Measurements from ENCODE around the gene SERPINB2. TPM values are rescaled to one million over a fixed set of nuclear protein-coding genes. Genes with fewer than 3 reads are reported as not detected.
A peak's percentile ranks its signal among the peaks of the same experiment; 100 is the strongest.

Gene SERPINB2
- total and polyA plus RNA-seq, 4 experiments from 2014 or later = 1.2 to 1.7 TPM; not detected in 2

- H3K36me3 ChIP-seq (ENCODE audit: insufficient read depth, low read length) = no peaks in the 10 kb centered on the region
- no peak overlapping the region for H3K4me3 ChIP-seq (ENCODE audit: low read length in 2 of 2)
- no peak for DNase-seq
- no peaks in the 10 kb centered on the region for H3K27me3 ChIP-seq (ENCODE audit: insufficient read depth, low read length)
- Mint-ChIP-seq H3K9me3 (peaks cover 0 to 2% (median 0%) of the 10 kb centered on the region in 8 donors), H3K27ac (no peak overlapping the region), H3K4me1 (no peaks in the 10 kb centered on the region), H3K27me3 (peaks cover 4 to 13% of the 10 kb centered on the region in 2 donors), H3K4me3 (no peak overlapping the region), H3K36me3 (no peaks in the 10 kb centered on the region)
- no peaks in the 10 kb centered on the region for H3K9me3 ChIP-seq (ENCODE audit: control insufficient read depth in 1 of 2, low read length in 2 of 2)
- POLR2A ChIA-PET (ENCODE audit: partially characterized antibody) = no interaction called here
- no peaks in the 10 kb centered on the region for H3K4me1 ChIP-seq (ENCODE audit: insufficient read depth, low read length)
- intact Hi-C loops (cut with micrococcal nuclease) = no loop called here
- H3K27ac ChIP-seq (ENCODE audit: low read depth, low read length) = no peak overlapping the region
- CTCF ChIA-PET (ENCODE audit: partially characterized antibody) = no interaction called here
These were observed 14.9 kb upstream of the SERPINB2 start for GRCh38 chr18:63872586-63872985.

- intact Hi-C loops (cut with micrococcal nuclease) = no loop called here
- H3K27me3 ChIP-seq (ENCODE audit: insufficient read depth, low read length) = no peaks in the 10 kb centered on the region
- DNase-seq = no peak
- ChIA-PET POLR2A (ENCODE audit: partially characterized antibody) (no interaction called here), CTCF (ENCODE audit: partially characterized antibody) (no interaction called here)
- no peak overlapping the region for H3K4me3 ChIP-seq (ENCODE audit: low read length in 2 of 2)
- Mint-ChIP-seq H3K36me3 (no peaks in the 10 kb centered on the region), H3K4me1 (no peaks in the 10 kb centered on the region), H3K4me3 (no peak overlapping the region), H3K9me3 (peaks cover 0 to 2% (median 0%) of the 10 kb centered on the region in 8 donors), H3K27me3 (peaks cover 0 to 2% of the 10 kb centered on the region in 2 donors), H3K27ac (no peak overlapping the region)
- no peaks in the 10 kb centered on the region for H3K4me1 ChIP-seq (ENCODE audit: insufficient read depth, low read length)
- no peaks in the 10 kb centered on the region for H3K9me3 ChIP-seq (ENCODE audit: control insufficient read depth in 1 of 2, low read length in 2 of 2)
- no peak overlapping the region for H3K27ac ChIP-seq (ENCODE audit: low read depth, low read length)
- no peaks in the 10 kb centered on the region for H3K36me3 ChIP-seq (ENCODE audit: insufficient read depth, low read length)
These were observed 9.2 kb upstream of the SERPINB2 start for GRCh38 chr18:63878343-63878742.

- no peaks in the 10 kb centered on the region for H3K9me3 ChIP-seq (ENCODE audit: control insufficient read depth in 1 of 2, low read length in 2 of 2)
- Mint-ChIP-seq H3K9me3 (peaks cover 0 to 2% (median 0%) of the 10 kb centered on the region in 8 donors), H3K36me3 (no peaks in the 10 kb centered on the region), H3K4me1 (no peaks in the 10 kb centered on the region), H3K27ac (peak overlapping the region in 1 of 7 donors; percentile 26), H3K4me3 (no peak overlapping the region), H3K27me3 (peaks cover 0 to 2% of the 10 kb centered on the region in 2 donors)
- no peaks in the 10 kb centered on the region for H3K36me3 ChIP-seq (ENCODE audit: insufficient read depth, low read length)
- intact Hi-C loops (cut with micrococcal nuclease) = no loop called here
- H3K4me1 ChIP-seq (ENCODE audit: insufficient read depth, low read length) = no peaks in the 10 kb centered on the region
- no peak overlapping the region for H3K4me3 ChIP-seq (ENCODE audit: low read length in 2 of 2)
- H3K27me3 ChIP-seq (ENCODE audit: insufficient read depth, low read length) = no peaks in the 10 kb centered on the region
- no peak for DNase-seq
- POLR2A ChIA-PET (ENCODE audit: partially characterized antibody) = no interaction called here
- CTCF ChIA-PET (ENCODE audit: partially characterized antibody) = no interaction called here
- no peak overlapping the region for H3K27ac ChIP-seq (ENCODE audit: low read depth, low read length)
These were observed 8.6 kb upstream of the SERPINB2 start for GRCh38 chr18:63878925-63879324.

- intact Hi-C loops (cut with micrococcal nuclease) = no loop called here
- DNase-seq = no peak
- POLR2A ChIA-PET (ENCODE audit: partially characterized antibody) = no interaction called here
- Mint-ChIP-seq H3K27me3 (peaks cover 2 to 4% of the 10 kb centered on the region in 2 donors), H3K4me3 (no peak overlapping the region), H3K9me3 (peaks cover 0 to 2% (median 0%) of the 10 kb centered on the region in 8 donors), H3K36me3 (no peaks in the 10 kb centered on the region), H3K4me1 (no peaks in the 10 kb centered on the region), H3K27ac (no peak overlapping the region)
- CTCF ChIA-PET (ENCODE audit: partially characterized antibody) = no interaction called here
- H3K36me3 ChIP-seq (ENCODE audit: insufficient read depth, low read length) = no peaks in the 10 kb centered on the region
- H3K27ac ChIP-seq (ENCODE audit: low read depth, low read length) = no peak overlapping the region
- no peaks in the 10 kb centered on the region for H3K4me1 ChIP-seq (ENCODE audit: insufficient read depth, low read length)
- H3K4me3 ChIP-seq (ENCODE audit: low read length in 2 of 2) = no peak overlapping the region
- no peaks in the 10 kb centered on the region for H3K27me3 ChIP-seq (ENCODE audit: insufficient read depth, low read length)
- H3K9me3 ChIP-seq (ENCODE audit: control insufficient read depth in 1 of 2, low read length in 2 of 2) = no peaks in the 10 kb centered on the region
These were observed 7.8 kb upstream of the SERPINB2 start for GRCh38 chr18:63879709-63880108.

- DNase-seq = no peak
These were observed 5.7 kb upstream of the SERPINB2 start for GRCh38 chr18:63881851-63882250.

GRCh38 chr18:63882333-63883141 lies 5.0 kb upstream of the SERPINB2 start:
- intact Hi-C loops (cut with micrococcal nuclease) = no loop called here

More at GRCh38 chr18:63881851-63882250, 5.7 kb upstream of the SERPINB2 start:
- Mint-ChIP-seq H3K36me3 (no peaks in the 10 kb centered on the region), H3K27me3 (peaks cover 6 to 7% of the 10 kb centered on the region in 2 donors), H3K27ac (no peak overlapping the region), H3K4me3 (no peak overlapping the region), H3K9me3 (no peaks in the 10 kb centered on the region), H3K4me1 (no peaks in the 10 kb centered on the region)
- Histone ChIP-seq H3K27ac (ENCODE audit: low read depth, low read length) (no peak overlapping the region), H3K4me1 (ENCODE audit: insufficient read depth, low read length) (no peaks in the 10 kb centered on the region), H3K36me3 (ENCODE audit: insufficient read depth, low read length) (no peaks in the 10 kb centered on the region), H3K9me3 (ENCODE audit: control insufficient read depth in 1 of 2, low read length in 2 of 2) (no peaks in the 10 kb centered on the region), H3K27me3 (ENCODE audit: insufficient read depth, low read length) (no peaks in the 10 kb centered on the region), H3K4me3 (ENCODE audit: low read length in 2 of 2) (no peak overlapping the region)
- ChIA-PET CTCF (ENCODE audit: partially characterized antibody) (no interaction called here), POLR2A (ENCODE audit: partially characterized antibody) (no interaction called here)
- intact Hi-C loops (cut with micrococcal nuclease) = no loop called here

GRCh38 chr18:63883617-63884016 lies 3.9 kb upstream of the SERPINB2 start:
- Histone ChIP-seq H3K4me1 (ENCODE audit: insufficient read depth, low read length) (no peaks in the 10 kb centered on the region), H3K27ac (ENCODE audit: low read depth, low read length) (no peak overlapping the region), H3K4me3 (ENCODE audit: low read length in 2 of 2) (no peak overlapping the region), H3K9me3 (ENCODE audit: control insufficient read depth in 1 of 2, low read length in 2 of 2) (no peaks in the 10 kb centered on the region), H3K36me3 (ENCODE audit: insufficient read depth, low read length) (no peaks in the 10 kb centered on the region), H3K27me3 (ENCODE audit: insufficient read depth, low read length) (no peaks in the 10 kb centered on the region)
- no peak for DNase-seq
- ChIA-PET CTCF (ENCODE audit: partially characterized antibody) (no interaction called here), POLR2A (ENCODE audit: partially characterized antibody) (no interaction called here)
- Mint-ChIP-seq H3K9me3 (no peaks in the 10 kb centered on the region), H3K27me3 (peaks cover 7 to 10% of the 10 kb centered on the region in 2 donors), H3K4me1 (no peaks in the 10 kb centered on the region), H3K36me3 (no peaks in the 10 kb centered on the region), H3K27ac (no peak overlapping the region), H3K4me3 (no peak overlapping the region)
- intact Hi-C loops (cut with micrococcal nuclease) = no loop called here

More at GRCh38 chr18:63882333-63883141, 5.0 kb upstream of the SERPINB2 start:
- no peaks in the 10 kb centered on the region for H3K9me3 Mint-ChIP-seq
- Histone ChIP-seq H3K27ac (ENCODE audit: low read depth, low read length) (no peak overlapping the region), H3K9me3 (ENCODE audit: control insufficient read depth in 1 of 2, low read length in 2 of 2) (no peaks in the 10 kb centered on the region), H3K4me3 (ENCODE audit: low read length in 2 of 2) (no peak overlapping the region), H3K36me3 (ENCODE audit: insufficient read depth, low read length) (no peaks in the 10 kb centered on the region), H3K4me1 (ENCODE audit: insufficient read depth, low read length) (no peaks in the 10 kb centered on the region), H3K27me3 (ENCODE audit: insufficient read depth, low read length) (no peaks in the 10 kb centered on the region)
- ChIA-PET CTCF (ENCODE audit: partially characterized antibody) (interaction anchor here (0.5 kb wide), 1 partner anchor 1490 kb away, joined by 3 read pairs; no protein-coding TSS in a partner anchor), POLR2A (ENCODE audit: partially characterized antibody) (no interaction called here)
- H3K27ac Mint-ChIP-seq = no peak overlapping the region
- H3K36me3 Mint-ChIP-seq = no peaks in the 10 kb centered on the region
- H3K4me3 Mint-ChIP-seq = no peak overlapping the region
- no peaks in the 10 kb centered on the region for H3K4me1 Mint-ChIP-seq
- DNase-seq = no peak
- H3K27me3 Mint-ChIP-seq = peaks cover 7 to 9% of the 10 kb centered on the region in 2 donors
